NCI-H1417 treated with DMSO at 0.1 percent for 48 hours (cell line): ENCODE results near the gene GUCY2D.
"Not testable (repeated sequence)": the region's sequence is repeated elsewhere in the genome, so short reads cannot be mapped to it uniquely, and the experiment has no call there.

Source experiments
- DNase-seq: peaks from one replicate; lab custom pipeline; 2025; lab: John Stamatoyannopoulos, UW

GUCY2D gene

GRCh38 chr17:8016632-8017424, 14.4 kb downstream of the GUCY2D start:
- DNase-seq, result no peak

GRCh38 chr17:8018436-8018835, 16.0 kb downstream of the GUCY2D start:
- no peak for DNase-seq

DNA sequence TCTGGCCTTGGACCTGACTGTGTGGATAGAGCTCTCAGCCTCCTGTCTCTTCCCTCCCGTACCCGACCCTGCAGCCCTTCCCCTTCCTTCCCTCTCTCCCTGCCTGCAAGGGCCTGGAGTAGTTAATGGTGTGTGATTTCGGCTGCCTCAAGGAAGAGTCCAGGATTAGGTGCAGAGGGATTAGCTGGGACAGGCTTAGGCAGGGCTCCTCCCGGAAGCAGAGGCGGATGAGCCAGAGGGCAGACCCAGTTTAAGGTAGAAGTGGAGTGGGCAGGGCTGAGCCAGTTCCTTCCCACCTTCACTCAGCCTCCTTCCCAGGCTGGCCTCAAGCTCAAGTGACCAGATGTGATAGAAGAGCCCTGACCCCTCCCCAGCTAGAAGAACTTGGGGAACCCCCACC, 16.8 kb downstream of the GUCY2D start:
- DNase-seq, result no peak

GRCh38 chr17:8019665-8020650, 17.5 kb downstream of the GUCY2D start:
- no peak for DNase-seq

DNA sequence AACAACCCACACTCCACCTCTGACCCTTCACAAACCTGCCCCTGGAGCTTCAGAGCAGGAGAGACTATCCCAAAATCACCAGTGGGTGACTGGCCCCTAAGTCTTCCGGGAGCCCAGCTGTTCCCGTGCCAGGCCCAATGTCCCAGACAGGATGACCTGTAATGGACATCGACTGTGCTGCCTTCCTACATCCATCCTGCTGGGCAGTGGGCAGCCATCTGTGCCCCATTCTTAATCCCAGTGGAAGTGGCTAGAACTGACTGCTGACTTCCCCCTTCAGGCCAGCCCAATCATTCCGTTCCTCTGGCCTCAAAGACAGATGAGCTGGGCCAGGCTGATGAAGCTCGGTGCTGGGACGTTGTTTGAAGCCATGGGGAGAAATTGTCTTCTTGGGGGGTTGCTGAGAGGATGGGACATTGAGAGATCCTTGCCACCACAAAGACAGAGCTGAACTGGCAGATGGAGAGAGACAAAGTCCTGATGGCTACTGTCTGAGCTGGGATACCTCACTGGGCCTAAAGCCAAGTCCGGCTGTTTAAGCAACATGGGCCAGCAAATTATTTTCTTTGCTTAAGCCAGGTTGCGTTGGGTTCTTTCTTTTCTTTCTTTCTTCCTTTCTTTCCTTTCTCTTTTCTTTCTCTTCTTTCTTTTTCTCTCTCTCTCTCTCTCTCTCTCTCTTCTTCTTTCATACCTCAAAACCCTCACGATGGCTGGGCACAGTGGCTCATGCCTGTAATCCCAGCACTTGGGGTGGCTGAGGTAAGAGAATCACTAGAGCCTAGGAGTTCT, 18.6 kb downstream of the GUCY2D start:
- no peak for DNase-seq

DNA sequence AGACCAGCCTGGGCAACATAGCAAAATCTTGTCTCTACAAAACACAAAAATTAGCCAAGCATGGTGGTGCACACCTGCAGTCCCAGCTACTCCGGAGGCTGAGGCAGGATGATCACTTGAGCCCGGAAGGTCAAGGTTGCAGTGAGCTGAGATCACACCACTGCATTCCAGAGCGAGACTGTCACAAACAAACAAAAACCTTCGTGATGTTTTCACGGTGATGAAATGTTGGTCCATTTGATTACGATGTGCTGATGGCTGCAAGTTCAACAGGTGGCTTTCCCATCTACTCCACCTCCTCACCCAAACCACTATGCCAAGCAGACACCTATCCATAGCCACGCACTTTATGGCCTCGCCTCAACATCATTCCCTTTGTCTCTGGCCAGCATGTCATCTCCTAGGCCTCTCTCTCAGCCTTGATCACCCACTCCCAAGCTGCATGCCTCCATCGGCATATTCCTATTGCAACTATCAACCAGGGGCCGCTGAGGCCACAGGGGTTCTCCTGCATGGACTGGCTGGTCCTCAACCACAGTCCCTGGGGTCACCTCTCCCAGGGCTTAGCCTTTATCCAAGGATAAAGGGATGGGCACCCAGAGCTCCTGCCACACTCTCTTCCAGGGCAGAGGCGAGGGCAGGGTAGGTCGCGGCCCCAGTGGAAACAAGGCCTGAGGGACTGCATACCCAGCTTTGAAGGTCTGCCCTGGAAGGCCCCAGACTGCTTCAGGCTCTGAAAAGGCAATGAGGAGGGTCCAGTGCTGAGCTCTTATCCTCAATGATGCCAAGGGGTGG, 19.3 kb downstream of the GUCY2D start:
- DNase-seq, result no peak

GRCh38 chr17:8022360-8023003, 20.1 kb downstream of the GUCY2D start:
- DNase-seq, result no peak

- DNase-seq, result not testable (repeated sequence)
These were observed 21.7 kb downstream of the GUCY2D start for GRCh38 chr17:8024161-8024560.

DNA sequence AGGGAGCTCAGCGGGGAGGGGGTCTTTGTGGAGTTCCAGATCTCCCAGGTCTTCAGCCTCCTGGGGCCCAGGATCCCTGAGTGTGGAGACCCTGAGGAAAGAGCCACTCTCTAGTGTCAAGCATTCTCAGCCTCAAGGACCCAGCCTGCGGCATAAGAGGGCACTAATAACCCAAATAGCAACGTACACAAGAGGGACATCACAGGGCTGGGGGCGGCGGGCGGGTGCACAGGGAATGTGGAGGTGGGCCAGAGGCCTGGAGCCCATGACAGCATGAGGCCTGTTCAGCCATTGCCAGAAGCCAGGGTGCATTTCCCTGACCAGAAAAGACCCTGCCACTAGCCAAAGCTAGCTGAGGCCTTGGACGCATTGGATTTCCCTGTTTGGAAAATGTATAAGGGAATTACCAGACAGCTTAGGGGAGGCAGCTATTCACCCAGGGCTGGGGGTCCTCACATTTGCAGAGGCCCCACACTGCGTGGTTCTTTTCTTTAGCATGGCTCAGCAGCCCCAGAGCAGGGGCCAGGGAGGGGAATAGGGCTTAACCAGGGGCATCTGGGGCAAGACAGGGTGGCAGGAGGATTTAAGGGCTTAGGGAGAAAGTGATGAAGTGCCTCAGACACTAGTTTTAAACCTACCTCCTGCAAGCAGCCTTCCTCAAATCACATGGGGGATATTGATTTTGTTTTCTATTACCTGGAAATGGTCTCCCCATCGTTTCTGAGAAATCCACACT, 22.9 kb downstream of the GUCY2D start:
- no peak for DNase-seq

DNA sequence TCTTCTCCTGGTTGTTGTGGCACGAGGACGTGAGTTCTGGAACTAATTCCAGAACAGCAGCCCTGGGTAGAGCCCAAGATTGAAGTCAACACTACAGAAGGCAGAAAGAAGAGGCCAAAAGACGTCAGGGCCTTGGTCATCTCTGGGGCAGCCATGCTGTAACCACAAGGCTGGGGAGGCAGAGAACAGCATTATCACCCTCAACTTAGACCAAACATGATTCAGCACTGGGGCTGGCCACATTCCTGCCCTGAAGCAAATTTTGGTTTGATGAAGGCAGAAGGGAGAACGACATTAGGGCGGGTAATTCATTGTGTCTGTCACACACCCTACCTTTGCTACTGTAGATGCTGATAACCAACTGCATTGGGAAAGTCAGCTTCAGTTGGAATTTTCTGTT, 26.7 kb downstream of the GUCY2D start:
- DNase-seq, result no peak

DNA sequence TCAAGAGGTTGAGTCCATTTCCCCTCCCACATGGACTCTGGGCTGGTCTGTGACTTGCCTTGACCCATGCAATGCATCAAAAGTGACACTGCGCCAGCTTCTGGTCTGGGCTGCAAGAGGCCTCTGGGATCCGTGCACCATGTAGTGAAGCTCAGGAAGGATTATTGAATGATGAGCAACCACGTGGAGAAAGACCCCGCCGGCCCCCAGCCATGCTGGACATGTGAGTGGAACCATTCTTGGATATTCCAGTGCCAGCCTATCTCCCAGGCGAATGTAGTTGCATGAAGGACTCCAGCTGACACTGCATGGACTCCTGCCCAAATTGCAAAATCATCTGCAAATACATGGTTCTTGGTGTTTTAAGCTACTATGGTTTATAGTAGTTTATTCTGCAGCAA, 28.8 kb downstream of the GUCY2D start:
- no peak for DNase-seq

DNA sequence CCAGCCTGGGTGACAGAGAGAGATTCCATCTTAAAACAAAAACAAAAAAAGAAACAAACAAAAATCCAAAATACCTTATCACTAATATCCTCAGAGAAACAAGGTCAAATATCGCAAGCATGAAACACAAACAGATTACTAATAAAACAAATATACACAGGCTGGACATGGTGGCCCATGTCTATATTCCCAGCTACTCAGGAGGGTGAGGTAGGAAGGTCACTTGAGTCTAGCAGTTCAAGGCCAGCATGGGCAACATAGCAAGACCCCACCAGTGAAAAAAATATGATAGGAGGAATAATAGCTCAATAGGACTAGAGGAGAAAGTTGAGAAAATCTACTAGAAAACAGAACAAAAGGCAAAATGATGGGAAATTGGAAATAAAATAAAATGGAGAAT, 29.5 kb downstream of the GUCY2D start:
- DNase-seq, result no peak

DNA sequence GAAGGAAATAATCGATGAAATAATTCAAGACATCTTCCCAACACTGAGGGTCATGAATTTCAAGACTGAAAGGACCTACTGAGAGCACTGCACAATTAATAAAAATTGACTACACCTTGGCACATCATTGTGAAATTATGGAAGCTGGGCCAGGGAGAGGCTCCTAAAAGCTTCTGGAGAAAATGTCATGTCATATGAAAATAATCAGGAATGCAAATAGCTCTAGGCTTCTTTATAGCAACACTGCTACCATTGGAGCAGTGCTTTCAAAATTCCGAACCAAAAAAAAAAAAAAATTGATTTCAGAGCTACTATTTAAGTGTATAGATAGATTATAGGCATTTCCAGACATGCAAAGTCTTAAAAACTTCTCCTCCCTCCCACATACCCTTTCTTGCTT, 30.0 kb downstream of the GUCY2D start:
- DNase-seq, result no peak

DNA sequence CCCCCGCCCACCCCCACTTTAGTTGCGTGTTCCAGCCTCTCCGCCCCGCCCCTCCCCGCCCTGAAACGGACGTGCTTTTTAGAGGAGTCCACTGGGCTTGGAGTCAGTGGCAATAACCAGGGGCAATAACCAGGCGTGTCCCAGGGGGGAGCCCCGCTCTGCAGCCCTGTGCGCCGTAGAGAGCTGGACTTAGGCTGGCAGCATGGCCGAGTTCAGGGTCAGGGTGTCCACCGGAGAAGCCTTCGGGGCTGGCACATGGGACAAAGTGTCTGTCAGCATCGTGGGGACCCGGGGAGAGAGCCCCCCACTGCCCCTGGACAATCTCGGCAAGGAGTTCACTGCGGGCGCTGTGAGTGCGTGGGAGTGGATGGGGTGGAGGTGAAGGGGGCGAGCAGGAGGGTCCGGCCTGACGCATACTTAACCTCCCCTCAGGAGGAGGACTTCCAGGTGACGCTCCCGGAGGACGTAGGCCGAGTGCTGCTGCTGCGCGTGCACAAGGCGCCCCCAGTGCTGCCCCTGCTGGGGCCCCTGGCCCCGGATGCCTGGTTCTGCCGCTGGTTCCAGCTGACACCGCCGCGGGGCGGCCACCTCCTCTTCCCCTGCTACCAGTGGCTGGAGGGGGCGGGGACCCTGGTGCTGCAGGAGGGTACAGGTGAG, 36.7 kb downstream of the GUCY2D start, which contains the start of gene ALOX15B:
Gene ALOX15B, plus strand, starts transcription at position 106 of the 657 bp plus-strand sequence. Its CDS starts 97 bp downstream, at position 203.
- DNase-seq, result no peak

- no peak for DNase-seq
These were observed 37.3 kb downstream of the GUCY2D start for GRCh38 chr17:8039611-8040168.

- no peak for DNase-seq
These were observed 39.0 kb downstream of the GUCY2D start for GRCh38 chr17:8041249-8041928.

GRCh38 chr17:8041979-8042378, 39.6 kb downstream of the GUCY2D start:
- no peak for DNase-seq
